ENCODE data around the gene DEXI.

DEXI gene

DNA sequence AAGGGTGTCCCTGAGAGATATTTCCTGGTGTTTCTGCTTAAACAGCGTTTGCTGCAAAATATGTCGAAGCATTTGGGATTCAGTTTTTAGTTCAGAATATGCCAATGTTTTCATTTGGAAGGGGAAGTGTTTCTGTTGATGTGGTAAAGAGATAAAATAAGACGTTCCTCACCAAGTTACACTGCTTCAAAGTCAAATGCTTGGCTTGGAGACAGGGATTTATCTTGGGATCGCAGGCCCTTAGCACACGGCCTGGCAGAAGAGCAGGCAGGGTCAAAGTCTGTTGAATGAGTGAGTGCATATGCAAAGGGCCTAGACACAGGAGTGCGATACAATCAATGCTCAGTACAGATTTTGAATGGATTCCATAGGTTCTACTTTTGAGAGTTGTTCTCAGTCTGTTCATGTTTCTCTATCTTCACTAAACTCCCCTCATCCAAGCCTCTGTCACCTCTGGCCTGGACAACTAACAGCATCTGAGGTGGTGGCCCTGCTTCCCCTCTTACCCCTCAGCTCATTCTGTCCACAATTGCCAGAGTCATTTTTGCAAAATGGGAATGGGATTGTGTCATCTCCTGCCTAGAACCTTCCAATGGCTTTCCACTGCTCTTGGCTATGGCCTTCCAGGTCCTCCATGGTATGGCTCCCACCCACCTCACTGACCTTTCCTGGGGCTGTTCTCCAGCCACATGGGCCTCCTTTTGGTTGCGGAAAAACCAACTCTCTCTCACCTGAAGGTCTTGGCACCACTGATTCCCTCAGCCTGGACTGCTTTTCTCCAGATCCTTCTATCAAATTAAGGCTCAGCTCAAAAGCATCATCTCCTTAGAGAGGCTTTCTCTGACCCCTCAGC lies 3.2 kb downstream of the DEXI start:
- no peaks in the 10 kb centered on the region for H3K9me3 ChIP-seq (replicated peaks; ENCODE audit: low read length)
- peaks cover 54% of the 10 kb centered on the region for H3K4me1 ChIP-seq (ENCODE audit: control insufficient read depth, insufficient read depth, low read length)
- peak overlapping the region; percentile 83 for H3K4me3 ChIP-seq (ENCODE audit: low read length)
- peak overlapping the region; percentile 97 for H3K4me2 ChIP-seq (ENCODE audit: low read length)
- no peak overlapping the region for H3K9ac ChIP-seq (ENCODE audit: low read depth, low read length)
- peaks cover 23% of the 10 kb centered on the region for H3K36me3 ChIP-seq (ENCODE audit: insufficient read depth, low read length)
- no peaks in the 10 kb centered on the region for H3K27me3 ChIP-seq (ENCODE audit: control insufficient read depth, insufficient read depth, low read length)

DNA sequence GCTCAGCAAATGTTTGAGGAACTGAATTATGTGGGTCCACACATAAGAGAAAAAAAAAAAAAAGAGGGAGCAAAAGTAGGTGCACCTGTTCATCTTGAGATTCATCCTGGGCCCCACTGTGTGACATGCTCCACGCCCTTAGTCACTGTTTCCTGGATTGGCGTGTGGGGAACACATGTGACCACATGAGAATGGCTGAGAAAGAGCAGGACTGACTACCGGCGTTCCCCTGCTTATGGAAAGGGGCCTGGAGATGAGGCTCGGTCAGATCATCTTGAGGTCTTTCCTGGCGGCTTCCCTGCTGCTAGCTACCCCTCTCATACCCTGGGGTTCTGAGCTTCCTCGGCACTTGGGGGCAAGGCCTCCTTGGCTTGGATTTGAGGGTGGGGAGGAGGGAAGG lies 3.9 kb downstream of the DEXI start:
- H3K9me3 ChIP-seq (replicated peaks; ENCODE audit: low read length): no peaks in the 10 kb centered on the region
- H3K36me3 ChIP-seq (ENCODE audit: insufficient read depth, low read length): peaks cover 28% of the 10 kb centered on the region
- H3K4me2 ChIP-seq (ENCODE audit: low read length): peak overlapping the region; percentile 97
- no peak overlapping the region for H3K9ac ChIP-seq (ENCODE audit: low read depth, low read length)
- H3K4me3 ChIP-seq (ENCODE audit: low read length): no peak overlapping the region
- H3K27me3 ChIP-seq (ENCODE audit: control insufficient read depth, insufficient read depth, low read length): no peaks in the 10 kb centered on the region
- H3K4me1 ChIP-seq (ENCODE audit: control insufficient read depth, insufficient read depth, low read length): peaks cover 49% of the 10 kb centered on the region

DNA sequence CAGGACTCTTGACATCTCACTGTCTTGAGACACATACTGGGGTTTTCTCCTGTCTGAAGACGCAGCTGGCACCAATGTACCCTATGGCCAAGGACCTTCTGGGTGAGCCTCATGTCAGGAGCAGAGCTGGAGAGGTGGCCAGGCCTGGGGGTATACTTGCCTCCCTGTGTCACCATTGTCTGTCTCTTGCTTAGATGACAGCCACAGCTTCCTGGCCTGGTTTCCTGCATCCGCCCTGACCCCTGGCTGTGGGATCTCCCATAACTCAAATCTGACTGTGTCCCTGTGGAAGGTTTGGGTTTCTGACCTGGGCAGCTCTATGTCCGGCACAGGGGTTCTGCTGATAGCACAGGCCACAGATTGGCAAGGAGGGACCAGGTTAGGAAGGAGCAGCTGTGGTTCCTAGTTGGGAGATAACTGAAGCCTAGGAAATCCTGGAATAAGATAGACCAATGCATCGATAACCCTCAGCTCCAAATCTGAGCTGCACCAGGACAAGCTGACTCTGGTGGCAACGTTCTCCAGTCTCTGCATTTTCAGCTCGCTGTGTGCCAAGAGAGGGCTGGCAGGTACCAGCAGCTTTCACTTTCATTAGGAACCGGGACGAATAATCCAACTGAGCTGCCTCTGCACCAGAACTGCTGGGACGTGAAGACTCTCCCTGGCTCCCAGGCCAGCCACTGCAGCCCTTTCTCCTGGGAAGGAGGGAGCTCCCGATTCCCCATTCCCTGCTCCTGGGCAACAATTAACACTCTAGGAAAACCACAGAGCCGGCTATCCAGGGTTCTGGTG lies 5.0 kb downstream of the DEXI start:
- H3K27me3 ChIP-seq (ENCODE audit: control insufficient read depth, insufficient read depth, low read length): no peaks in the 10 kb centered on the region
- H3K4me3 ChIP-seq (ENCODE audit: low read length): peak overlapping the region; percentile 6
- H3K4me1 ChIP-seq (ENCODE audit: control insufficient read depth, insufficient read depth, low read length): peaks cover 41% of the 10 kb centered on the region
- H3K9me3 ChIP-seq (replicated peaks; ENCODE audit: low read length): no peaks in the 10 kb centered on the region
- peak overlapping the region; percentile 30 for H3K4me2 ChIP-seq (ENCODE audit: low read length)
- peaks cover 31% of the 10 kb centered on the region for H3K36me3 ChIP-seq (ENCODE audit: insufficient read depth, low read length)
- H3K9ac ChIP-seq (ENCODE audit: low read depth, low read length): no peak overlapping the region

DNA sequence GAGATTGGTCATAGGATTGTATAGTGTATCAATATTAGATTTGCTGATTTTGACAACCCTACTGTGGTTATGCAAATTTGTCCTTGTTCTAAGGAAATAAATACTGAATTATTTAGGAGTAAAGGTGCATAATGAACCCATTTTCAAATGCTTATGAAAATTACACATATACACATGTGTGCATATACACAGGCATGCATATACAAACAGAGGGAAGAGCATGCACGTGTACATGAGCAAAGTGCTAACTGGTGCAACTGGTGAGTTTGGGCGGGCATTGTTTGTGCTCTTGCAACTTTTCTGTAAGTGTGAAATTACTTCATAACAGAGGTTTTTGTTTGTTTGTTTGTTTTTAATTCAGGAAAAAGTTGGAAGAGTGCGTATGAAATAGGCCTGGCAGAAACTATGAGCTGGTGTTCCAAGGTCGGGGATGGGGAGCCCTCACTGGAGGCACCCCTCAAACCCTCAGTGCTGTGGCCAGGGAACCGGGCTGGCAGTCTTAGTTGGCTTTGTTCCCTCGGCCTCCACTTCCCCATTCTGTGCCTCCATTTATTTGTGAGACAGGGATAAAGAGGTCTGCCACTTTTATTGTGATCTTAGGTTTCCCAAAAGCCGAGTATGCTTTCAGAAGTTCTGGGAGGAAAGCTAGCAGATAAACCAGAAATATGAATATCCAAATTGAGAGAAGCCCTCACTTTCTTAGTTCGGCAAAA lies 5.8 kb downstream of the DEXI start:
- H3K27me3 ChIP-seq (ENCODE audit: control insufficient read depth, insufficient read depth, low read length): no peaks in the 10 kb centered on the region
- H3K9ac ChIP-seq (ENCODE audit: low read depth, low read length): no peak overlapping the region
- H3K36me3 ChIP-seq (ENCODE audit: insufficient read depth, low read length): peaks cover 36% of the 10 kb centered on the region
- peaks cover 41% of the 10 kb centered on the region for H3K4me1 ChIP-seq (ENCODE audit: control insufficient read depth, insufficient read depth, low read length)
- H3K4me2 ChIP-seq (ENCODE audit: low read length): no peak overlapping the region
- H3K4me3 ChIP-seq (ENCODE audit: low read length): no peak overlapping the region
- H3K9me3 ChIP-seq (replicated peaks; ENCODE audit: low read length): no peaks in the 10 kb centered on the region

DNA sequence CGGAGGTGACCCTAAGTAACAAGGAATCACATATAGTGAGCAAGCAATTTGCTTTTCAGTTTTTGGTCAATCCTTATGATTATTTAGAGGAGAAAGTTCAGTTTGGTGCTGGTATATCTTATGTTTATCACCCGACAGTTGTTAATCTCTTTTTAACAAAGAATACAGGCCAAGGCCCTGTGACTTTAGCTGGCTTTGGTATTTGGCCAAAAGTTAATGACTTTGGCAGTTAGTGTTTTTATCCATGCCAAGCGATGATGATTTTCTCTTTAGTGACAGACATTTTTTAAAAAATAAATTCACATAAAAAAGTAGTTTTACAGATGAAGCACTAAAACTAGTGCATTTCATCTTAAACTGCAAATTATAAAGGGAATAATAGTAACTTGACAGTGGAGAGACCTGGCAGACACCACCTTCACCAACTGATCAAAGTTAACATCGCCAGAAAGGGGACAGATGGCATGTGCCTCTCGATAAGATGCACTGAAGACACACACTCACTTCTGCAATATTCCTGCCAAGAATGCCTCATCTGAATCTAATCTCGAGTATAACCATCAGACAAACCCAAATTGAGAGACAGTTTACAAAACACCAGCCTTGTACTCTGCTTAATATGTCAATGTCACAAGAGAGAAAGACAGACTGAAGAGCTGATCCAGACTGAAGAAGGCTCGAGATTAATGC lies 6.9 kb downstream of the DEXI start:
- Histone ChIP-seq H3K4me2 (ENCODE audit: low read length) (no peak overlapping the region), H3K27me3 (ENCODE audit: control insufficient read depth, insufficient read depth, low read length) (no peaks in the 10 kb centered on the region), H3K36me3 (ENCODE audit: insufficient read depth, low read length) (peaks cover 40% of the 10 kb centered on the region), H3K9ac (ENCODE audit: low read depth, low read length) (no peak overlapping the region), H3K9me3 (replicated peaks; ENCODE audit: low read length) (no peaks in the 10 kb centered on the region), H3K4me3 (ENCODE audit: low read length) (no peak overlapping the region), H3K4me1 (ENCODE audit: control insufficient read depth, insufficient read depth, low read length) (peaks cover 35% of the 10 kb centered on the region)

DNA sequence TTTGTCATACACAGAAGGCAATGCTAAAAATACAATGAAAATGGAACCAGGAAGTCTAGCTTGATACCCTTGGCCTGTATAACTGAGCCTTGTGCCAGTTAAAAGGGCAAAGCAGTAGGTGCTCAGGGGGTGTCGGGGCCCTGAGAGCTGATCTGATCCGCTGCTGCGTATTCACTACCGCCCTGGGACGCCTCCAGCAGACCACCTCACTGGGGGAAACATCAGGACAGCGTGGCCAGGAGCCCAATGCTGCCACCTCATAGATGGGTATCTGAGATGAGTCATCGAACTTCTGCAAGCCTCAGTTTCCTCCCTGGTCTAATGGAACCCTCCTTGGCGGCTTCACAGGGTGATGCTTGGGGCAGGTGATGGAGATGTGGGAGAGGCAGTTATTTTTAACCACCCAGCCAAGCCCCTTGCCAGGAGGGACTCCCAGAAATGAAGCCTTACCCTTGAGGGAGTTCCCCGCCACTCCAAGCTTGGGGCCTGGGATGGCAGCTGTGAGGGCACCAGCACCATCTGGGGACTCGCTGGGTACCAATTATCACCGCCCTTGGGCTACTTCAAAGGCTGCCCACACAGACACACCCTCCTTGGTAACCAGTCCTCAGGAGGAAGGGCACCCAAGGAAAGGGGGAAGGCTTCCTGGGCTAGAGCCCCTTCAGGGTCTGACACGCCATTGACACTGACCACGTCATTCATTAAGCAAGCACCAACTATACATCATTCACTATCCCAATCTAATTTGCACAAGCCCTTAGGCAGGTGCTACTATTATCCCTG lies 7.8 kb downstream of the DEXI start:
- no peak overlapping the region for H3K4me2 ChIP-seq (ENCODE audit: low read length)
- H3K36me3 ChIP-seq (ENCODE audit: insufficient read depth, low read length): peaks cover 36% of the 10 kb centered on the region
- H3K27me3 ChIP-seq (ENCODE audit: control insufficient read depth, insufficient read depth, low read length): no peaks in the 10 kb centered on the region
- peaks cover 30% of the 10 kb centered on the region for H3K4me1 ChIP-seq (ENCODE audit: control insufficient read depth, insufficient read depth, low read length)
- no peaks in the 10 kb centered on the region for H3K9me3 ChIP-seq (replicated peaks; ENCODE audit: low read length)
- H3K4me3 ChIP-seq (ENCODE audit: low read length): no peak overlapping the region
- H3K9ac ChIP-seq (ENCODE audit: low read depth, low read length): no peak overlapping the region

DNA sequence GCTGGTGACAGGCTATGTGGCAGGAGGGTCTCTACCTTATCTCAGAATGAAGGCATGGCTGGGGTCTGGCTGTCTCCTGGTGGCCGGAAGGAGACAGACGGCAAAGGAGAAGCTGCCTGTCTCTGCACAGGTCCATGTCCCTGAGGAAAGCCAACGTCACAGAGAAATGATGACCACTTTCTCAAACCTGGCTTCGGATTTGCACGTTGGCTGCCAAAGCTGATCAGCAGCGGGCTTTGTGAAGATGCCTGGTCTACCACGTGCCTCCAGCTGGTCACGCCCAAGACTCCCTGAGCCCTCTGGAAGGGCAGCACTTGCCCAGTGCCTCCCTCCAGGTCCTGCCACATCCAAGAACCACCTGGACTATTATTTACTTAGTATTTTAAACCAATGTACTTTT lies 8.4 kb downstream of the DEXI start:
- Histone ChIP-seq H3K27me3 (ENCODE audit: control insufficient read depth, insufficient read depth, low read length) (no peaks in the 10 kb centered on the region), H3K4me1 (ENCODE audit: control insufficient read depth, insufficient read depth, low read length) (peaks cover 24% of the 10 kb centered on the region), H3K36me3 (ENCODE audit: insufficient read depth, low read length) (peaks cover 34% of the 10 kb centered on the region), H3K9ac (ENCODE audit: low read depth, low read length) (no peak overlapping the region), H3K4me3 (ENCODE audit: low read length) (no peak overlapping the region), H3K9me3 (replicated peaks; ENCODE audit: low read length) (no peaks in the 10 kb centered on the region), H3K4me2 (ENCODE audit: low read length) (no peak overlapping the region)

DNA sequence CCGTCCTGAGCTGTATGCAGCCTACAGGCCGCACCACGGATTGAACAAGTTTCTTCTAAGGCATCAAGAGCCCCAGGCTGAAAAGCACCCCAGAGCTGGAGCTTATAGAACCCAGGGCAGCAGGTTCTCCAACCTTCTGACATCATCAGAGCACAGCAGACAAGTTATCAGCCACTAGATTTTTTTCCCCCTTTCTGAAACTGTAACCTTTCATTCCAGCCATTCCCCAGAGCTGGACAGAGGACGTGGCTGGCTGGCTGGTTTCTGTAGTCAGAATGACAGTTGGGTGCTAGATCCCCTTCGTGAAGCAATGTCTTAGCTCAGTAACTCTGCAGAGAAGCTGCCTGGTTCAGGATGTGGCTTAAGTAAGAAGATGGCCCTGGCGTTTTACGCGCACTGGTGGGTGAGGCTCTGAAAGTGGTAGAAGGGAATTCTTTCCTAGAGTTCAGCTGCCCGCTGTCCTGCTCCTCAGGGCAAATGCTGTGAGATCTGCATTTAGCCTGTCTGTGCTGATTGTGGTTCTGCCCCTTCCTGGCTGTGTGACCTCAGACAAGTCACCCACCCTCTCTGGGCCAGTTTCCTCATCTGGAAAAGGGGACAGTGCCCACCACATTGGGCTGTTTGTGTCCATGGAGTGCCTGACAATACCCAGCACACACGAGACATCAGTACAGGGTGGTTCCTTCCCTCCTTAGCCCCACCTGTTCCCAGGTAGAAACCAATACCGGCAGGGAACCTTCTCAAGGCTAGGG lies 9.1 kb downstream of the DEXI start:
- H3K36me3 ChIP-seq (ENCODE audit: insufficient read depth, low read length): peaks cover 33% of the 10 kb centered on the region
- H3K4me1 ChIP-seq (ENCODE audit: control insufficient read depth, insufficient read depth, low read length): peaks cover 16% of the 10 kb centered on the region
- H3K9ac ChIP-seq (ENCODE audit: low read depth, low read length): no peak overlapping the region
- H3K4me3 ChIP-seq (ENCODE audit: low read length): no peak overlapping the region
- H3K27me3 ChIP-seq (ENCODE audit: control insufficient read depth, insufficient read depth, low read length): no peaks in the 10 kb centered on the region
- H3K9me3 ChIP-seq (replicated peaks; ENCODE audit: low read length): no peaks in the 10 kb centered on the region
- no peak overlapping the region for H3K4me2 ChIP-seq (ENCODE audit: low read length)

DNA sequence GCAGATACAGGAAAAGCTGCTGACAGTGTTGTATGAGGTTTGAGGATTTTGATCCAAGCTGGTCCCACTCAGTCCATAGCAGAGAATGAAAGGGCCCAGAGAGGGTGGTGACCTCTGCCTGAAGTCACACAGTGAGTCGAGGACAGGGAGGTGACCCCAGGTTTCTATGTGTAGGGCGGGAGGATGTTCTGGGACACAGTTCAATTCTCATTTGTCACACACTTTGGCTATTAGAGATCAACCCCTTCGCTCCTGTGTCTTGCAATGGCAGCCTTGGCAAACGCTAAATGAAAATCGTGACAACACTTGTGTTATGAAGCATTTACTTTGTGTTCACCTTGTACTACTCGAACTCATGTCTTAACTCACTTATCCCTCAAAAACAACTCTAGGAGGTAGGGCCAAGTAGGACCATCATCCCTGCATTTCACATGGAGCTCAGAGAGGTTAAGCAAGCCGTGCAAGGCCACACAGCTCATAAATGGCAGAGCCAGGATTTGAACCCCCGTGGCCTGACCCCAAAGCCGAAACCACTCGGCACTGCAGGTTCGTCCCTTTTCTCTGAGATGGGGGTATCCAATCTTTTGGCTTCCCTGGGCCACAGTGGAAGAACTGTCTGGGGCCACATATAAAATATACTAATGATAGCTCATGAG lies 10.2 kb downstream of the DEXI start:
- Histone ChIP-seq H3K9me3 (replicated peaks; ENCODE audit: low read length) (no peaks in the 10 kb centered on the region), H3K27me3 (ENCODE audit: control insufficient read depth, insufficient read depth, low read length) (no peaks in the 10 kb centered on the region), H3K36me3 (ENCODE audit: insufficient read depth, low read length) (peaks cover 39% of the 10 kb centered on the region), H3K9ac (ENCODE audit: low read depth, low read length) (no peak overlapping the region), H3K4me2 (ENCODE audit: low read length) (no peak overlapping the region), H3K4me1 (ENCODE audit: control insufficient read depth, insufficient read depth, low read length) (peaks cover 9% of the 10 kb centered on the region), H3K4me3 (ENCODE audit: low read length) (no peak overlapping the region)

DNA sequence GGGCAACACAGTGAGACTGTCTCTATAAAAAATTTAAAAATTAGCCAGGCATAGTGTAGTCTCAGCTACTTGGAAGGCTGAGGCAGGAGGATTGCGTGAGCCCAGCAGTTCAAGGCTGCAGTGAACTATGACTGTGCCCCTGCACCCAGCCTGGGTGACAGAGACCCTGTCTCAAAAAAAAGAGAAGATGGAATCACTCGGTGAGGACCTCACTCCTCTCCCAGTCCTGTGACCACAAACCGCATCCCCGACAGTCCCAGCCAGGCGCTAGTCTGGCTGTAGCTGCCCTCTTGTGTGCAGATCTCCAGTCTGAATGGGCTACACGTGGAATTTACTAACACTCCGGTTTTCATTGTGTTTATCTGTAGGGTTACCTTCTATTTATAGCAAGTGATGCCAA lies 11.1 kb downstream of the DEXI start:
- Histone ChIP-seq H3K4me1 (ENCODE audit: control insufficient read depth, insufficient read depth, low read length) (peaks cover 9% of the 10 kb centered on the region), H3K9me3 (replicated peaks; ENCODE audit: low read length) (no peaks in the 10 kb centered on the region), H3K27me3 (ENCODE audit: control insufficient read depth, insufficient read depth, low read length) (no peaks in the 10 kb centered on the region), H3K36me3 (ENCODE audit: insufficient read depth, low read length) (peaks cover 42% of the 10 kb centered on the region), H3K4me3 (ENCODE audit: low read length) (no peak overlapping the region), H3K9ac (ENCODE audit: low read depth, low read length) (no peak overlapping the region), H3K4me2 (ENCODE audit: low read length) (no peak overlapping the region)
